A549 (cell line): Measurements from ENCODE around the gene GRM4.

ENCODE experiments used
- CHD4 ChIP-seq: fragments of 200-600 bp; sonication (generic); IDR thresholded peaks from 2 replicates; pipeline ENCODE4 v1.6.1; 2016; ENCODE audit warnings: antibody characterized with exemption, mild to moderate bottlenecking, borderline replicate concordance
- CTCF ChIP-seq: fragments of >200 bp; sonication (Bioruptor Twin); formaldehyde crosslinking; IDR thresholded peaks from 3 replicates; pipeline ENCODE4 v1.5.1; 2016

DNA sequence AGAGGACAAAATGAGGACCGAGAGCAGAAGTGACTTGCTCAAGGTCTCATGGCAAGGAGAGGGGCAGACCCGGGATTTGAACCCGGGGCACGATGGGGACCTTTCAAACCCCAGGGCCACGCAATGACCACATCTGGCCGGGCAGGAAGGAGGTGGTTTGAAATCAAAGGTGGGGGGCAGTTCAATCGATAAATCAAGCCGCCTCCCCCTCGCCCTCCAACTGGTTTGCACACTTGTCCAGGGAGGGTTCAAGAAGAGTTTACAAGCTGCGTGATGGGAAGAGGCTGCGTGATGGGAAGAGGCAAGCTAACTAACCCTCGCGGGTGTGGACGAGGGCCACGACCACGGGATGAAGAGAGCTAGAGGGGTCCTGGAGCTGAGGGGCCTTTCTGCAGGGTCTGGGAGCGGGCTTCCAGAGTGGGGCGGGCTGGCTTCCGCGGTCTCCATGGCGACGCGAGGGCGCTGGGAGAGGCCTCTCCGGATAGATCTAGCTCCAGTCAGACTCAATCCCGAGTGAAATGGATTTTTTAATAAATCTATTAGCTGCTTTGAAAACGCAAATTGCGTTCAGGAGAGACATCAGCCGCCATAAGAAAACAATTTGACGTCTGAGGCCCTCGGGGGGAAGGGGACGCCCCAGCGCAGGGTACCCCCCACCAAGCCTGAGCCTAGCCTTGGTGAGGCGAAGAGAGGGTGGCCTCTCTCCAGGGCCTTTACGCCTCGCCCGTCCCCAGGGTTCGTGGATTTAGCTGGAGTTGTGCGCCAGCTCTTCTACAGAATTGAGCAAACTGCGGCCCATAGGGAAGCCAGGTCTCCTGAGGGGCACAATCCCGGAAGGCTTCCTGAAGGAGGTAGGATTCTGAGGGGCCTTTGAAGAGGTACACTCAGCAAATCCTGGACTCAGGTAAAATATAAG lies 143.9 kb downstream of the GRM4 start:
- TF ChIP-seq CTCF (no peak), CHD4 (no peak)
